Right lobe of liver (tissue), 4 donors: ENCODE measurements around the gene DEDD.

ENCODE experiments used
- POLR2A ChIP-seq: fragments of 450-650 bp; IDR thresholded peaks from one replicate; pipeline ENCODE4 v1.6.1; 2017; ENCODE audit warnings: antibody characterized with exemption, mild to moderate bottlenecking
- TF ChIP-seq, protein P1 (sequence below), 4 donors: fragments of 200-600 bp in 3 of 4; fragments of 450-650 bp in 1 of 4; IDR thresholded peaks; one replicate each; pipeline versions ENCODE4 v1.5.1 to v1.8.0; 2016 to 2022; ENCODE audit warnings: antibody characterized with exemption in 4 of 4, mild to moderate bottlenecking in 2 of 4
- donor health status: DM: no; HTN: no; CAD: no.
- donor health status: DM: no; HTN: no; CAD: no.
- donor health status: DM: no; HTN: yes; CAD: no.

DNA sequence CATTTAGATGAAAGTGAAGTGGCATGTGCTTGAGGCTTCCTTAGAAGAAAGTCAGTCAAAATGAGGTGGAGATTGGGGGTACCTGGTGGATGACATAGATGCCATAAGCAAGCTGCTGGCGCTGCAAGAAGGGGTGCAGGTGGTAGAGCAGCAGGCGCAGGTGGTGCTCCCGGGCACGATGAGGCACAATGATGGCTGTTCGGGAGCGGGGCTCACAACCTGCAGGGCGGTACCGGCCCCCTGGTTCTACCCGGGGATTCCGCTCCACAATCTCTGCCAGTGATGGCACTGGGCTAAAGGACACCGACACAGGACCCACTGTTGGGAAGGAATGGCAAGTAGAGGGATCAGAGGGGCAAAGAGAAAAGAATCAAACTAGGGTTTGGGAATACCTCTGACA lies 42.4 kb upstream of the DEDD start:
- TF ChIP-seq, protein P1, sequence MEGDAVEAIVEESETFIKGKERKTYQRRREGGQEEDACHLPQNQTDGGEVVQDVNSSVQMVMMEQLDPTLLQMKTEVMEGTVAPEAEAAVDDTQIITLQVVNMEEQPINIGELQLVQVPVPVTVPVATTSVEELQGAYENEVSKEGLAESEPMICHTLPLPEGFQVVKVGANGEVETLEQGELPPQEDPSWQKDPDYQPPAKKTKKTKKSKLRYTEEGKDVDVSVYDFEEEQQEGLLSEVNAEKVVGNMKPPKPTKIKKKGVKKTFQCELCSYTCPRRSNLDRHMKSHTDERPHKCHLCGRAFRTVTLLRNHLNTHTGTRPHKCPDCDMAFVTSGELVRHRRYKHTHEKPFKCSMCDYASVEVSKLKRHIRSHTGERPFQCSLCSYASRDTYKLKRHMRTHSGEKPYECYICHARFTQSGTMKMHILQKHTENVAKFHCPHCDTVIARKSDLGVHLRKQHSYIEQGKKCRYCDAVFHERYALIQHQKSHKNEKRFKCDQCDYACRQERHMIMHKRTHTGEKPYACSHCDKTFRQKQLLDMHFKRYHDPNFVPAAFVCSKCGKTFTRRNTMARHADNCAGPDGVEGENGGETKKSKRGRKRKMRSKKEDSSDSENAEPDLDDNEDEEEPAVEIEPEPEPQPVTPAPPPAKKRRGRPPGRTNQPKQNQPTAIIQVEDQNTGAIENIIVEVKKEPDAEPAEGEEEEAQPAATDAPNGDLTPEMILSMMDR (IDR thresholded peaks at IDR 0.05) = no peak
- TF ChIP-seq POLR2A = no peak
